ENCODE results near the gene UQCC2.

UQCC2 gene

GRCh38 chr6:33711140-33712129 lies at the start of gene UQCC2:
UQCC2 (minus strand) TSS chr6:33711700; CDS start chr6:33711686, 14 bp downstream.
- peak; percentile 97 for DNase-seq

DNA sequence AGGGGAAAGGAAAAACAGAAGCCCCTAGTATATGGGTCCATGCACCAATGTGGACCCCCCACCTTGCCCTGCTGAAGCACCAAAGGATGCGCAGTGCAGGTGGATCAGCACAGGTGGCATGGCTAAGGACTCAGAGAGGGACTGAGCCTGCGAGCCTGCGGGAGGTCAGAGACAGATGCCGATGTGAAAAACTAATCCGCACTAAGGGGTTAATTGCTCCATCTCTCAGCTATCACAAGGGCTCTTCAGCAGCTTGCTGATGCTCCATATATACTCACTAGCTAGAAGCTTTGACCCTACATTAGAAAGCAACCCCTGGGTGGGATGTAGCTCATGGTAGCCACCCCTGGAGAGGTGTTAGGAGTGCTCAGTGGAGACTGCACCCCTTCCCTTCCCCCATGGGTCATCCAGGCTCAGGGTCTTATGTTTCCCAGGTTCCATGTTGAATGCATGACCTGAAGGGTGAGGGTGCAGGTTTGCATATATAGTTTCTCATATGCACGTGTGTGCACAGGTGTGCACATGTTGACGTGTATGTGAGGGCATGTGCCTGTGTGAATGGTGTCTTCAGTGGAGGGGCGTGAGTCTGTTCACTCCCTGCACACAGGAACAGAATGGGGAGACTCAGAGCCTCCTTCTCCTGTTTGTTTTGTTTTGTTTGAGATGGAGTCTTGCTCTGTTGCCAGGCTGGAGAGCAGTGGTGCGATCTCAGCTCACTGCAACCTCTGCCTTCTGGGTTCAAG lies 48.6 kb upstream of the UQCC2 start:
- no peak for DNase-seq

- peak; percentile 18 for DNase-seq
These were observed 47.3 kb upstream of the UQCC2 start for GRCh38 chr6:33758815-33759216.

GRCh38 chr6:33757906-33758305 lies 46.4 kb upstream of the UQCC2 start:
- no peak for DNase-seq

- no peak for DNase-seq
These were observed 45.6 kb upstream of the UQCC2 start for GRCh38 chr6:33757113-33757512.

DNA sequence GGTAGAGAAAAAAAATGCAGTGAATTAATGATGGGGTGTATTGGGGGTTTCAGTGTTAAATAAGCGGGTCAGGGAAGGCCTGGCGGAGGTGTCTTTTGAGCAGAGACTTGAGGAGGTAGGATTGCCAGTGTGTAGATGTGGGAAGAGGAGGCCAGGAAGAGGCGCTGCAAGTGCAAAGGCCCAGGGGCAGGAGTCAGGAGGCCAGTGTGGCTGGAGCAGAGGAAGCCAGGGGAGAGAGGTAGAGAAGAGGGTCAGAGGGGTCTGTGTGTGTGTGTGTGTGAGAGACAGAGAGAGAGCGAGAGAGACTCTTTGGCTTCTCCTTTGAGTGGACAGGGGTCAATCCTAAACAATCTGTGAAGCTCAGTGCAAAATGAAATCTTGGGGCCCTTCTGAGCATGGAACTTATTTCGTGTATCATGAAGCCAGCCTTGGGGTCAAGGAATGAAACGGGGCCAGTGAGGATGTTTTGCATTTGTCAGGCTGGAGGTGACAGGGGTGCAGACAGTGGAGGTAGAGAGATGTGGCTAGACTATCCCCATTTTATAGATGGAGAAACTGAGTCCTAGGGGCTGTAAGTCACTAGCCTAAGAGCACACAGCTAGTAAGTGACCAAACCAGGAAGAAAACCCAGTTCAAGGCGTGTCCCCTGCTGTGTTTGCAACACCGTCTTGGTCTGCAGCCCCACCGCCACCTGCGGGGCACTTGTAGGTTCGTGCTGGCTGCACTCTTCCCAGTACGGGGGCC lies 44.9 kb upstream of the UQCC2 start:
- DNase-seq, result no peak

GRCh38 chr6:33755070-33755869 lies 43.8 kb upstream of the UQCC2 start:
- no peak for DNase-seq

- DNase-seq, result no peak
These were observed 42.7 kb upstream of the UQCC2 start for GRCh38 chr6:33754222-33754621.

GRCh38 chr6:33752646-33753015 lies 41.1 kb upstream of the UQCC2 start:
- DNase-seq, result no peak

GRCh38 chr6:33751771-33752645 lies 40.5 kb upstream of the UQCC2 start:
- peak; percentile 60 for DNase-seq

- DNase-seq, result no peak
These were observed 38.9 kb upstream of the UQCC2 start for GRCh38 chr6:33750244-33750991.

GRCh38 chr6:33749401-33749800 lies 37.9 kb upstream of the UQCC2 start:
- DNase-seq, result no peak

DNA sequence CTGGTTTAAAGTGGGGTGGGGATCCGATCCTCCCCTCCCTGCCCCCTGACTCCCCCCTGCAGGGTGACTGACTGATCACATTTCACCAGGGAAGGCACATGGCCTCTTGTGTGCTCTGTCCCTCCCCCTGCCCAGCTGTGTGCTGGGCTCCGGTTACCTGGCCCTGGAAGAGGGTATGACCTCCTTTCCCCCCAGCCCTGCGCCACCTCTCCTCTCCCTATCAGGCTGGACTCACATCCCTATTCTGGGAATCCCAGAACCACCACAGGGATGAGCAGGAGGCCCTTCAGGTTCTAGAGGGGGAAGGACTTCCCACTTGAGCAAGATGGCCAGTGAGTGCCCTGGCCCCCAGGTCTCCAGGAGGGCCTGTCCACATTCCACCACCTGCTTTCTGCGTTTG lies 37.3 kb upstream of the UQCC2 start:
- DNase-seq, result no peak

GRCh38 chr6:33747823-33748222 lies 36.3 kb upstream of the UQCC2 start:
- no peak for DNase-seq

DNA sequence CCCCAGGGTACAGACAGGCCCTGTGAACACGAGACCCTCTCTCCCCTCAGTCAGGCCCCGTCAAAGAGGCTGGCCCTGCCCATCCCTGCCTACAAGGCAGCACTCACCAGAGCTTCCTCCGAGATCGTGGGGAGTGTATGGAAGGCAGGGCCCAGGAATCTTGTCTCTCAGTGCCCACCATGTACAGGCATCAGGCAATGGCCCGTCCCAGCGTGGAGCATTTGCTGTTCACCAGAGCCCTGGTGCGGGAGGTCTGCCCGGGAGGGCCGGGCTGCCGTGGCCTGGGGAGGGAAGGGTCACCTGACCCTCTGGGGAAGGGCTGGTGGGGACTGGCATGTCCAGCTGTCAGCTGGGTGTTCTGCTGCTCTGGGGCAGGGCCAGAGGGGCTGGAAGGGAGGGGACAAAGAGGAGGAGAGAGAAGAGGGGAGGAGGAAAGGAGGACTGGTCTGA lies 35.2 kb upstream of the UQCC2 start, which contains the start of gene IP6K3:
IP6K3 (minus strand) TSS at position 255 of the 450 bp plus-strand sequence. CDS start 11,429 bp downstream, outside the sequence.
- no peak for DNase-seq

- DNase-seq, result no peak
These were observed 34.6 kb upstream of the UQCC2 start for GRCh38 chr6:33746036-33746600.

GRCh38 chr6:33745548-33745947 lies 34.0 kb upstream of the UQCC2 start:
- no peak for DNase-seq

DNA sequence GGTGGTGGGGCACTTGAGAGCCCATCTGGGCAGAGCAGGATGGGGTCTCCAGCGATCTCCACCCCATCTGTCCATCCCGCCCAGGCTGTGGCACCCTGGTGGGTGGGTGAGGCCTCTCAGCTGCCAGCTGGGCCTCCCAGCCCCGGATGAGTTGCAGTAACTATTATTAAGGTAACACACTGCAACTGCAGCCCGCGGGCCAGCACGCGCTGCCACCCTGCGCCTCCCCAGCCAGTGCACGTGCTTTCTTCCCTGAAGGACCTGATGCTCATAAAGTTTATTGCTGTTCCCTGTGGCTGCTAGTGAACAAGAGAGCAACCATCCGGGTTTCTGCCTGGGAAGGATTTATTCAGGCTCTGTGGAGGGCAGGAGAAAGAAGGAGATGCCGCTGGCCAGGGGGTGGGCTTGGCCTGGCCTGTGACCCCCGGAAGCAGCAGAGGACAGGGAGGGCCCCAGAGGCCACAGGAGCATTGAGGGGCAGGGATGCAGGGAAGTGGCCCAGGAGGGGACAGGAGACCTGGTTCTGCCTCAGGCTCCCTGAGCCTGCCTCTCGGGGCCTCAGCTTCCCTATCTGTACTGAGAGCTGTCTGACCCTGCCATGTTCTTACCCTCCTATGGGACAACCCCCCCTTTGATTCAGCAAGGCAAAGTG lies 33.5 kb upstream of the UQCC2 start:
- no peak for DNase-seq
